ENCODE data around the gene NOL12. TPM values are rescaled to one million over a fixed set of nuclear protein-coding genes. Genes with fewer than 3 reads are reported as not detected.

The NOL12 gene
- total RNA-seq, 1 experiment from 2014 or later: 30.4 TPM

GRCh38 chr22:37678372-37678771 is 7.8 kb upstream of the NOL12 start:
- DNase-seq: no peak
- no peak overlapping the region for H3K27ac ChIP-seq (ENCODE audit: insufficient read length, low read depth, low read length)
- WGBS (ENCODE audit: extremely low coverage, insufficient read length, low lambda C conversion rate): no CpG with 5 or more reads among the region's 18 CpGs

More at GRCh38 chr22:37678372-37678771, 7.8 kb upstream of the NOL12 start:
- Histone ChIP-seq H3K79me2 (ENCODE audit: insufficient read depth, low read length) (no peaks in the 10 kb centered on the region), H2BK15ac (ENCODE audit: low read depth, low read length) (no peak overlapping the region), H2AFZ (ENCODE audit: low read length) (no peak overlapping the region), H3K18ac (ENCODE audit: insufficient read length, low read depth, low read length) (no peak overlapping the region), H3K23ac (ENCODE audit: insufficient read length, low read depth, low read length) (no peak overlapping the region), H3K9ac (ENCODE audit: extremely low read depth, insufficient read length, low read length) (no peak overlapping the region), H3K14ac (ENCODE audit: insufficient read depth, low read length) (no peak overlapping the region), H3K9me3 (ENCODE audit: control insufficient read depth, low read depth, low read length) (no peaks in the 10 kb centered on the region), H3K4me1 (ENCODE audit: insufficient read depth, low read length) (no peaks in the 10 kb centered on the region), H3K56ac (ENCODE audit: insufficient read length, low read depth, low read length) (no peak overlapping the region), H2BK12ac (ENCODE audit: insufficient read length, low read depth, low read length) (no peak overlapping the region), H3T11ph (ENCODE audit: low read length) (no peak overlapping the region), H2BK20ac (ENCODE audit: low read depth, low read length, poor library complexity, severe bottlenecking) (no peak overlapping the region), H3K27me3 (ENCODE audit: insufficient read depth, low read length) (no peaks in the 10 kb centered on the region), H4K5ac (ENCODE audit: insufficient read length, low read depth, low read length) (no peak overlapping the region), H3K79me1 (ENCODE audit: insufficient read depth, low read depth, low read length, poor library complexity, severe bottlenecking) (no peaks in the 10 kb centered on the region), H4K8ac (replicated peaks; ENCODE audit: insufficient read length, low read depth, low read length) (no peak overlapping the region), H3K23me2 (ENCODE audit: insufficient read length, low read depth, low read length, poor library complexity, severe bottlenecking) (peaks cover 3% of the 10 kb centered on the region), H2AK5ac (ENCODE audit: insufficient read length, low read length) (no peak overlapping the region), H4K20me1 (ENCODE audit: control insufficient read depth, insufficient read depth, insufficient read length) (no peaks in the 10 kb centered on the region), H3K4me2 (ENCODE audit: insufficient read depth, insufficient read length, low read length) (no peak overlapping the region), H2BK5ac (ENCODE audit: insufficient read length, low read length) (no peak overlapping the region), H3K4ac (ENCODE audit: low read depth, low read length) (no peak overlapping the region), H4K91ac (ENCODE audit: insufficient read length, low read depth, low read length) (no peak overlapping the region), H2BK120ac (ENCODE audit: low read depth, low read length, poor library complexity, severe bottlenecking) (no peak overlapping the region)
- no peak overlapping the region for H3K27ac Mint-ChIP-seq
- H3K36me3 Mint-ChIP-seq (ENCODE audit: insufficient read depth in 1 of 3, low read depth in 3 of 3): no peaks in the 10 kb centered on the region; a peak in 1 of 7 replicates
- no peaks in the 10 kb centered on the region for H3K9me3 Mint-ChIP-seq
- peaks cover 6% of the 10 kb centered on the region for H3K27me3 Mint-ChIP-seq (ENCODE audit: low read depth)
- no peak for TF ChIP-seq CTCF (conservative IDR thresholded peaks at IDR 0.05)
- peaks cover 5 to 24% of the 10 kb centered on the region in 2 experiments for H3K4me1 Mint-ChIP-seq
- H3K4me3 Mint-ChIP-seq: no peak overlapping the region

All from H9 (cell line).